ENCODE data around the gene MRPL37. TPM values are rescaled to one million over a fixed set of nuclear protein-coding genes. Genes with fewer than 3 reads are reported as not detected.

The MRPL37 gene
- total and polyA plus RNA-seq, 2 of the 8 experiments (the other 6 are each of a cell fraction or from before 2014, with no cell fraction given), result 45.5 to 126 TPM

DNA sequence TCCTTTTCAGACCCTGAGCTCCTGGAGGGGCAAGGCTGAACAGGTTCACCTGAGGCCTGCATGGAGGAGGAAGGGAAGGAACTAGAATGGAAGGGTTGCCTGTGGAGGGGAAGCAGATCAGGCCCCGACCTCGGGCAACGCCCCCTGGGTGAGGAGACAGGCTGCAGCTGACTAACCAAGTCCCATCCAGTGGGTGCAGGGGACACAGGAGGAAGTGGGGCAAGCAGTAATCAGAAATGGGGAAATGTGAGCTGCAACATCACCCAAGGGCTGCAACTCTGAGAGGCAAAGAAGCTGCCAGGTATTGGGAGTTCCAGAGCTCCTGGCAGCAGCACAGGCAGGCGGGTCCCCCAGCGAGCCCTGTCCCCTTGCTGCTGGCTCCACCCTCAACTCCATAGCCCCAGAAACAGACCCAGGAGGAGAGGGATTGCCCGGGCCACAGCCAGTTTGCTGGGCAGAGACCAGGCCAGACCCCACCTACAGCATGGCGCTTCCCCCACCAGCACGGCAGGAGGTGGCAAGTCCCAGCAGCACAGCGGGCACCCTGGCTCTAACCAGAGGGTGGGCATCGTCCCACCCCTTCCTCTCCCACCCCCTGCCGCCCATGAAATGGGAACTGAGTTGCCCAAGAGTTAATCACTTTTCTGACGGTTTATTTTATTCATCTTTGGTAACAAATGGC is 38.5 kb downstream of the MRPL37 start:
- no peak overlapping the region for H3K14ac ChIP-seq (ENCODE audit: insufficient read length)
- H3K36me3 ChIP-seq (ENCODE audit: control insufficient read depth in 2 of 4, insufficient read depth in 4 of 4, low read length in 3 of 4), result peaks cover 4 to 56% (median 32%) of the 10 kb centered on the region in 4 experiments; a peak in 7 of 8 replicates
- no peaks in the 10 kb centered on the region for H3K79me2 ChIP-seq (ENCODE audit: control insufficient read depth in 1 of 2, insufficient read depth in 2 of 2, low read length in 2 of 2)
- H3K9ac ChIP-seq (replicated peaks in 1 of 4; ENCODE audit: extremely low read depth in 1 of 4, low read depth in 3 of 4, low read length in 3 of 4), result no peak overlapping the region
- no peaks in the 10 kb centered on the region for H3K23me2 ChIP-seq (ENCODE audit: low read depth, low read length)
- no peak overlapping the region for H2BK120ac ChIP-seq (replicated peaks; ENCODE audit: low read depth, low read length)
- peaks cover 0 to 3% of the 10 kb centered on the region in 2 experiments for H4K20me1 ChIP-seq (replicated peaks in 1 of 2; ENCODE audit: control insufficient read depth in 1 of 2, insufficient read depth in 2 of 2, low read length in 2 of 2)
- H3K4me1 ChIP-seq (replicated peaks in 1 of 4; ENCODE audit: control insufficient read depth in 3 of 4, insufficient read depth in 4 of 4, low read length in 3 of 4), result no peaks in the 10 kb centered on the region
- H4K5ac ChIP-seq (ENCODE audit: insufficient read length, low read depth, low read length), result no peak overlapping the region
- FAIRE-seq (no peak), DNase-seq (ENCODE audit: low read depth in 1 of 2, low spot score in 2 of 2) (no peak)
- no peaks in the 10 kb centered on the region; a peak in 1 of 4 replicates for H3K9me3 ChIP-seq (ENCODE audit: insufficient read depth in 2 of 2, low read depth in 1 of 2, low read length in 1 of 2)
- POLR2A ChIA-PET (ENCODE audit: partially characterized antibody), result no interaction called here
- H4K8ac ChIP-seq (ENCODE audit: extremely low read depth, insufficient read depth, low read length), result no peak overlapping the region
- H3K27me3 ChIP-seq (replicated peaks in 1 of 4; ENCODE audit: control insufficient read depth in 3 of 4, extremely low read depth in 1 of 4, insufficient read depth in 3 of 4, low read length in 3 of 4), result no peaks in the 10 kb centered on the region
- H3K18ac ChIP-seq (ENCODE audit: extremely low read depth, low read length), result no peak overlapping the region
- no peak overlapping the region for H2AK5ac ChIP-seq (ENCODE audit: low read depth, low read length)
- no peak overlapping the region for H3K4me2 ChIP-seq (ENCODE audit: insufficient read depth in 1 of 2, low read depth in 2 of 2, low read length in 2 of 2)
- H3K23ac ChIP-seq (ENCODE audit: insufficient read length), result no peak overlapping the region
- no peaks in the 10 kb centered on the region; the same call in 1 of the 2 replicates for H3K79me1 ChIP-seq (ENCODE audit: low read depth, low read length)
- 93% methylated on average over 11 of the region's 12 CpGs; no CpG with 5 or more reads in 1 of the 2 experiments for WGBS, 2 experiments (ENCODE audit: extremely low coverage in 1 of 2, insufficient coverage in 1 of 2, insufficient read length in 1 of 2, insufficient replicate concordance in 2 of 2, low coverage in 1 of 2, low lambda C conversion rate in 2 of 2, missing lambda C conversion rate in 1 of 2)
- H2BK12ac ChIP-seq (ENCODE audit: low read depth, low read length), result no peak overlapping the region
- CTCF ChIA-PET (ENCODE audit: partially characterized antibody), result interaction anchor here (0.6 to 1.2 kb wide), 4 partner anchors 11 to 60 kb away, joined by 3 to 4 read pairs (median 4); no protein-coding TSS in a partner anchor
- no peak overlapping the region for H2BK5ac ChIP-seq (ENCODE audit: low read depth, low read length)
- no peak overlapping the region for H2BK20ac ChIP-seq (ENCODE audit: low read length)
- H3K27ac ChIP-seq (ENCODE audit: low read depth, low read length), result no peak overlapping the region
- no peak overlapping the region for H3K4me3 ChIP-seq (ENCODE audit: extremely low read depth in 1 of 4, insufficient read depth in 2 of 4, low read depth in 3 of 4, low read length in 4 of 4)
- no peak overlapping the region for H3K56ac ChIP-seq (replicated peaks; ENCODE audit: insufficient read length, low read depth, low read length)
- H2AFZ ChIP-seq (ENCODE audit: low read length), result no peak overlapping the region
- no peak overlapping the region for H3K4ac ChIP-seq (replicated peaks; ENCODE audit: insufficient read length, low read depth, low read length)
- H2BK15ac ChIP-seq (ENCODE audit: low read length), result no peak overlapping the region
- H4K91ac ChIP-seq (replicated peaks; ENCODE audit: insufficient read length, low read length), result no peak overlapping the region
- no peak for TF ChIP-seq YY1 (IDR thresholded peaks at IDR 0.05; ENCODE audit: low read depth, low read length)
- no peak for TF ChIP-seq EZH2 (IDR thresholded peaks at IDR 0.05; ENCODE audit: low read depth, low read length, severe bottlenecking)
- TF ChIP-seq RAD21 (IDR thresholded peaks at IDR 0.05 in 1 of 2, conservative IDR thresholded peaks at IDR 0.05 in 1 of 2; ENCODE audit: low read depth in 2 of 2, low read length in 2 of 2), result no peak
- TF ChIP-seq ATF2 (IDR thresholded peaks at IDR 0.05; ENCODE audit: low read length), result no peak
- TF ChIP-seq SIN3A (conservative IDR thresholded peaks at IDR 0.05 in 1 of 2, IDR thresholded peaks at IDR 0.05 in 1 of 2; ENCODE audit: low read depth in 1 of 2, low read length in 2 of 2), result no peak
- TF ChIP-seq CTBP2 (IDR thresholded peaks at IDR 0.05; ENCODE audit: borderline replicate concordance, insufficient read depth, insufficient read length, low read length), result no peak
- TF ChIP-seq SIRT6 (IDR thresholded peaks at IDR 0.05; ENCODE audit: low read length), result no peak
- TF ChIP-seq SUZ12 (IDR thresholded peaks at IDR 0.05; ENCODE audit: low read length), result no peak
- TF ChIP-seq, protein P1, sequence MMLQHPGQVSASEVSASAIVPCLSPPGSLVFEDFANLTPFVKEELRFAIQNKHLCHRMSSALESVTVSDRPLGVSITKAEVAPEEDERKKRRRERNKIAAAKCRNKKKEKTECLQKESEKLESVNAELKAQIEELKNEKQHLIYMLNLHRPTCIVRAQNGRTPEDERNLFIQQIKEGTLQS (IDR thresholded peaks at IDR 0.05; ENCODE audit: insufficient read depth, low read depth, low read length), result no peak

Measured in H1 (cell line).